ENCODE measurements around the gene NEIL1.
"Not testable (repeated sequence)": the region's sequence is repeated elsewhere in the genome, so short reads cannot be mapped to it uniquely, and the experiment has no call there.

Gene NEIL1

GRCh38 chr15:75368689-75369239 lies 21.9 kb downstream of the NEIL1 start:
- no peak for FAIRE-seq
- DNase-seq (ENCODE audit: extremely low spot score, insufficient read length, low read depth): no peak

- DNase-seq (ENCODE audit: extremely low spot score, insufficient read length, low read depth): no peak
- no peak for FAIRE-seq
Measured at GRCh38 chr15:75369897-75370581, 23.2 kb downstream of the NEIL1 start.

GRCh38 chr15:75371486-75371885 lies 24.6 kb downstream of the NEIL1 start:
- no peak for FAIRE-seq
- DNase-seq (ENCODE audit: extremely low spot score, insufficient read length, low read depth): no peak

GRCh38 chr15:75371901-75372688 lies 25.3 kb downstream of the NEIL1 start:
- no peak for FAIRE-seq

GRCh38 chr15:75380773-75381172 lies 33.9 kb downstream of the NEIL1 start:
- DNase-seq (ENCODE audit: extremely low spot score, insufficient read length, low read depth): no peak
- no peak for FAIRE-seq

More at GRCh38 chr15:75371901-75372688, 25.3 kb downstream of the NEIL1 start:
- no peak for DNase-seq (ENCODE audit: extremely low spot score, insufficient read length, low read depth)

GRCh38 chr15:75383986-75384385 lies 37.1 kb downstream of the NEIL1 start:
- FAIRE-seq; DNase-seq (ENCODE audit: extremely low spot score, insufficient read length, low read depth): not testable (repeated sequence)

GRCh38 chr15:75389791-75390382 lies 43.0 kb downstream of the NEIL1 start:
- FAIRE-seq: no peak
- no peak for DNase-seq (ENCODE audit: extremely low spot score, insufficient read length, low read depth)

- DNase-seq (ENCODE audit: extremely low spot score, insufficient read length, low read depth) (no peak), FAIRE-seq (no peak)
Measured at GRCh38 chr15:75397494-75397893, 50.7 kb downstream of the NEIL1 start.

- FAIRE-seq: no peak
- DNase-seq (ENCODE audit: extremely low spot score, insufficient read length, low read depth): no peak
Measured at GRCh38 chr15:75403892-75404291, 57.1 kb downstream of the NEIL1 start.

All from GM18507 (cell line).